Panc1 (cell line): Measurements from ENCODE around the gene NELL2. TPM values are rescaled to one million over a fixed set of nuclear protein-coding genes. Genes with fewer than 3 reads are reported as not detected.

Experiments
- ATAC-seq: fragments of 200-7000 bp; cut with Tn5 transposase; 2 replicates; pipeline ENCODE4 v1.9.1; 2020; ENCODE audit warnings: mild to moderate bottlenecking, moderate library complexity
- BruUV-seq: library from RNA; stranded (reverse); fragments of 400-500 nt; replicated peaks from 2 replicates; lab custom pipeline; 2021; lab: Mats Ljungman, UMichigan
- CTCF ChIA-PET: fragments of 300-600 bp; sonication (Branson Sonifier 250); formaldehyde crosslinking; loops from one replicate; lab custom pipeline; 2022; ENCODE audit warnings: antibody characterized with exemption; lab: Charles Lee
- POLR2A ChIA-PET: fragments of 300-600 bp; sonication (Branson Sonifier 250); formaldehyde crosslinking; loops from one replicate; lab custom pipeline; 2022; ENCODE audit warnings: antibody characterized with exemption; lab: Charles Lee
- DNase-seq: peaks from one replicate; pipeline ENCODE4 v3.0.0-alpha.2; 2010; ENCODE audit warnings: low read depth, low spot score
- H3K27ac ChIP-seq: 2 replicates; pipeline ENCODE4 v1.5.1; 2011; ENCODE audit warnings: mild to moderate bottlenecking, low read length, inconsistent platforms
- H3K27me3 ChIP-seq: fragments of 200-500 bp; sonication (Bioruptor generic); 2 replicates; pipeline ENCODE4 v1.6.0; 2014; ENCODE audit warnings: low read length, inconsistent platforms; ENCODE audit not compliant: control insufficient read depth, insufficient read depth
- H3K36me3 ChIP-seq: fragments of 200-500 bp; sonication (Bioruptor generic); 2 replicates; pipeline ENCODE4 v1.5.1; 2014; ENCODE audit warnings: inconsistent platforms, mild to moderate bottlenecking, low read length, moderate library complexity; ENCODE audit not compliant: control insufficient read depth, insufficient read depth
- H3K4me1 ChIP-seq: 2 replicates; pipeline ENCODE4 v1.5.1; 2011; ENCODE audit warnings: inconsistent platforms, mild to moderate bottlenecking, low read length, moderate library complexity; ENCODE audit not compliant: control insufficient read depth, insufficient read depth
- H3K4me3 ChIP-seq, 2 experiments: 2 replicates each; pipeline ENCODE4 v1.5.1; 2011 to 2012; ENCODE audit warnings: low read depth in 2 of 2, low read length in 2 of 2, mild to moderate bottlenecking in 2 of 2, inconsistent platforms in 1 of 2, moderate library complexity in 1 of 2
- H3K9me3 ChIP-seq: fragments of 200-500 bp; sonication (Bioruptor generic); 2 replicates; pipeline ENCODE4 v1.5.1; 2014; ENCODE audit warnings: low read depth, mild to moderate bottlenecking, inconsistent platforms, low read length, moderate library complexity; ENCODE audit not compliant: control insufficient read depth, insufficient read depth
- POLR2AphosphoS5 ChIP-seq: IDR thresholded peaks from 2 replicates; pipeline ENCODE4 v1.6.1; 2012; ENCODE audit warnings: mild to moderate bottlenecking, low read depth, low read length, moderate library complexity
- SIN3A ChIP-seq: IDR thresholded peaks from 2 replicates; pipeline ENCODE4 v1.6.1; 2012; ENCODE audit warnings: low read depth, mild to moderate bottlenecking, low read length, moderate library complexity, borderline replicate concordance; ENCODE audit not compliant: insufficient read depth
- TCF7L2 ChIP-seq: IDR thresholded peaks from 2 replicates; pipeline ENCODE4 v1.6.1; 2011; ENCODE audit warnings: mild to moderate bottlenecking, low read depth, low read length, inconsistent platforms
- in situ Hi-C: cut with HindIII; loops from 2 replicates; pipeline ENCODE4 v1.10.0; 2016; ENCODE audit warnings: low sequenced_read_pairs, low pct_unique_long_range_greater_than_20kb
- intact Hi-C: fragments of 100-400 bp; cut with micrococcal nuclease; formaldehyde crosslinking; loops from one replicate; pipeline ENCODE4 v1.10.0; 2022; ENCODE audit not compliant: unreplicated experiment
- total RNA-seq: library from RNA; stranded (reverse); gene quantifications from one replicate; pipeline ENCODE4 v1.2.1, GENCODE V29; 2021; ENCODE audit not compliant: unreplicated experiment
- TF ChIP-seq, protein P1 (sequence below), 2 experiments: IDR thresholded peaks; 2 replicates each; pipeline ENCODE4 v1.6.1; 2011 to 2012; ENCODE audit warnings: low read depth in 2 of 2, control low read depth in 1 of 2, low read length in 1 of 2, mild to moderate bottlenecking in 1 of 2, moderate library complexity in 1 of 2; ENCODE audit not compliant: insufficient read depth in 1 of 2
- TF ChIP-seq, protein P2 (sequence below): fragments of 450-650 bp; IDR thresholded peaks from 2 replicates; pipeline ENCODE4 v1.5.1; 2017; ENCODE audit warnings: mild to moderate bottlenecking

The NELL2 gene
- total RNA-seq, 1 experiment from 2014 or later, result 0.28 TPM

DNA sequence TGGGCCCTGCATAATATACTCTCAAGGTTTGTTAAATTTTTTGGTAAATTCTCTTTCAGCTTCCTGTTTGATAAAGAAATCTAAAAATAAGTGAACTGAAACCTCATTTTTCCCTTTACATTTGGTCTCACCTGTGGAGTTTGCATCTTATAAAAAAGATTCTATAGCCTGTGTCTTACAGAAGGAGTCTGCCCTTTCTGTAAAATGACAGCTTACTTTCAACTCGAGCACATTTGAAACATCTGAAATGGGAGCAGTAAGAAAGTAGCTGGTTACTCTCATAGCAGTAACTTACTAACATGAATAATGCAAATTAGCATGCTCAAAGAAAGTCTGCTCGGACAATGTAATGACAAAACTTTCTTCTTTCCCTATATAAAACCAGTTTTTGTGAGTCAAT is 155.8 kb downstream of the NELL2 start:
- DNase-seq, result no peak
- Histone ChIP-seq H3K9me3 (no peaks in the 10 kb centered on the region), H3K36me3 (no peaks in the 10 kb centered on the region), H3K27ac (no peak overlapping the region), H3K4me3 (no peak overlapping the region), H3K27me3 (no peaks in the 10 kb centered on the region), H3K4me1 (no peaks in the 10 kb centered on the region)
- ChIA-PET CTCF (no interaction called here), POLR2A (no interaction called here)
- BruUV-seq, result no TSS peak
- ATAC-seq, result no peak
- TF ChIP-seq, protein P1, sequence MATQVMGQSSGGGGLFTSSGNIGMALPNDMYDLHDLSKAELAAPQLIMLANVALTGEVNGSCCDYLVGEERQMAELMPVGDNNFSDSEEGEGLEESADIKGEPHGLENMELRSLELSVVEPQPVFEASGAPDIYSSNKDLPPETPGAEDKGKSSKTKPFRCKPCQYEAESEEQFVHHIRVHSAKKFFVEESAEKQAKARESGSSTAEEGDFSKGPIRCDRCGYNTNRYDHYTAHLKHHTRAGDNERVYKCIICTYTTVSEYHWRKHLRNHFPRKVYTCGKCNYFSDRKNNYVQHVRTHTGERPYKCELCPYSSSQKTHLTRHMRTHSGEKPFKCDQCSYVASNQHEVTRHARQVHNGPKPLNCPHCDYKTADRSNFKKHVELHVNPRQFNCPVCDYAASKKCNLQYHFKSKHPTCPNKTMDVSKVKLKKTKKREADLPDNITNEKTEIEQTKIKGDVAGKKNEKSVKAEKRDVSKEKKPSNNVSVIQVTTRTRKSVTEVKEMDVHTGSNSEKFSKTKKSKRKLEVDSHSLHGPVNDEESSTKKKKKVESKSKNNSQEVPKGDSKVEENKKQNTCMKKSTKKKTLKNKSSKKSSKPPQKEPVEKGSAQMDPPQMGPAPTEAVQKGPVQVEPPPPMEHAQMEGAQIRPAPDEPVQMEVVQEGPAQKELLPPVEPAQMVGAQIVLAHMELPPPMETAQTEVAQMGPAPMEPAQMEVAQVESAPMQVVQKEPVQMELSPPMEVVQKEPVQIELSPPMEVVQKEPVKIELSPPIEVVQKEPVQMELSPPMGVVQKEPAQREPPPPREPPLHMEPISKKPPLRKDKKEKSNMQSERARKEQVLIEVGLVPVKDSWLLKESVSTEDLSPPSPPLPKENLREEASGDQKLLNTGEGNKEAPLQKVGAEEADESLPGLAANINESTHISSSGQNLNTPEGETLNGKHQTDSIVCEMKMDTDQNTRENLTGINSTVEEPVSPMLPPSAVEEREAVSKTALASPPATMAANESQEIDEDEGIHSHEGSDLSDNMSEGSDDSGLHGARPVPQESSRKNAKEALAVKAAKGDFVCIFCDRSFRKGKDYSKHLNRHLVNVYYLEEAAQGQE (IDR thresholded peaks at IDR 0.05; ENCODE audit: insufficient read depth in 1 of 2, low read depth in 2 of 2, low read length in 1 of 2), result no peak
- TF ChIP-seq TCF7L2 (no peak), SIN3A (no peak), POLR2AphosphoS5 (no peak)
- TF ChIP-seq, protein P2, sequence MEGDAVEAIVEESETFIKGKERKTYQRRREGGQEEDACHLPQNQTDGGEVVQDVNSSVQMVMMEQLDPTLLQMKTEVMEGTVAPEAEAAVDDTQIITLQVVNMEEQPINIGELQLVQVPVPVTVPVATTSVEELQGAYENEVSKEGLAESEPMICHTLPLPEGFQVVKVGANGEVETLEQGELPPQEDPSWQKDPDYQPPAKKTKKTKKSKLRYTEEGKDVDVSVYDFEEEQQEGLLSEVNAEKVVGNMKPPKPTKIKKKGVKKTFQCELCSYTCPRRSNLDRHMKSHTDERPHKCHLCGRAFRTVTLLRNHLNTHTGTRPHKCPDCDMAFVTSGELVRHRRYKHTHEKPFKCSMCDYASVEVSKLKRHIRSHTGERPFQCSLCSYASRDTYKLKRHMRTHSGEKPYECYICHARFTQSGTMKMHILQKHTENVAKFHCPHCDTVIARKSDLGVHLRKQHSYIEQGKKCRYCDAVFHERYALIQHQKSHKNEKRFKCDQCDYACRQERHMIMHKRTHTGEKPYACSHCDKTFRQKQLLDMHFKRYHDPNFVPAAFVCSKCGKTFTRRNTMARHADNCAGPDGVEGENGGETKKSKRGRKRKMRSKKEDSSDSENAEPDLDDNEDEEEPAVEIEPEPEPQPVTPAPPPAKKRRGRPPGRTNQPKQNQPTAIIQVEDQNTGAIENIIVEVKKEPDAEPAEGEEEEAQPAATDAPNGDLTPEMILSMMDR, result no peak
- in situ Hi-C loops (no loop called here), intact Hi-C loops (no loop called here)

DNA sequence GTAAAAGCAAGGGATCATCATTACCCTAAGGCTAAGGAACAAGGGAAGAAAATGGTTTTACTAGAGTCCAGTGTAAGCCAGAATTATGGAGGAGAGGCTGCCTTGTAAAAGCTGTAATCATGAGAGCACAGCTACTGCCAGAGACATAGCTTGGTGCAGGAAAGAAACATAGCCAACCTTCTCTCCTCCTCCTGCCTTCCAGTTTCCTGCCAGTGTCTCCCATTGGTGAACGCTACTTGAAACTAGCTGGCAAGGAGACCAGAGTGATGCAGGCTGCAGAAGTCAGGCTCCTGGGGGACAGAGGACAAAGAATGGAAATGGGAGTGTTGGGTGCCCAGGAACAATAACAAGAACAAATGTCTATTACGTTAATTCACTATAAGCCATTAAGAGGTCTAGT is 158.5 kb downstream of the NELL2 start:
- Histone ChIP-seq H3K4me3 (no peak overlapping the region), H3K27me3 (no peaks in the 10 kb centered on the region), H3K36me3 (no peaks in the 10 kb centered on the region), H3K4me1 (no peaks in the 10 kb centered on the region), H3K9me3 (no peaks in the 10 kb centered on the region), H3K27ac (no peak overlapping the region)
- ChIA-PET POLR2A (no interaction called here), CTCF (no interaction called here)
- intact Hi-C loops (no loop called here), in situ Hi-C loops (no loop called here)
- no peak for TF ChIP-seq TCF7L2
- no peak for TF ChIP-seq SIN3A
- TF ChIP-seq, protein P2, result no peak
- TF ChIP-seq, protein P1 (IDR thresholded peaks at IDR 0.05; ENCODE audit: insufficient read depth in 1 of 2, low read depth in 2 of 2, low read length in 1 of 2), result no peak
- TF ChIP-seq POLR2AphosphoS5, result no peak
- no peak for DNase-seq
- BruUV-seq, result no TSS peak
- no peak for ATAC-seq
